Smooth muscle cell (in vitro differentiated cells): ENCODE measurements around the gene HMGXB3. TPM values are rescaled to one million over a fixed set of nuclear protein-coding genes. Genes with fewer than 3 reads are reported as not detected.
"Not testable (repeated sequence)": the region's sequence is repeated elsewhere in the genome, so short reads cannot be mapped to it uniquely, and the experiment has no call there.

Experiments used
- DNase-seq: peaks from one replicate; lab custom pipeline; 2025; ENCODE audit not compliant: unreplicated experiment; lab: John Stamatoyannopoulos, UW
- H2AFZ ChIP-seq: fragments of 200-600 bp; sonication (generic); 2 replicates; pipeline ENCODE4 v1.6.0; 2016; ENCODE audit warnings: antibody characterized with exemption, low read depth, mild to moderate bottlenecking
- H3F3A ChIP-seq: fragments of 200-600 bp; sonication (generic); 2 replicates; pipeline ENCODE4 v1.6.0; 2017; ENCODE audit warnings: antibody characterized with exemption, low read depth
- H3K27ac ChIP-seq: fragments of 200-600 bp; sonication (generic); 2 replicates; pipeline ENCODE4 v1.5.1; 2016; ENCODE audit warnings: low read depth, mild to moderate bottlenecking
- H3K27me3 ChIP-seq: fragments of 200-600 bp; sonication (generic); 2 replicates; pipeline ENCODE4 v1.6.1; 2016; ENCODE audit warnings: low read depth, mild to moderate bottlenecking
- H3K36me3 ChIP-seq: fragments of 200-600 bp; sonication (generic); 2 replicates; pipeline ENCODE4 v1.5.1; 2016; ENCODE audit warnings: low read depth
- H3K4me1 ChIP-seq: fragments of 200-600 bp; sonication (generic); 2 replicates; pipeline ENCODE4 v1.5.1; 2016; ENCODE audit warnings: low read depth
- H3K4me2 ChIP-seq: fragments of 200-600 bp; sonication (generic); 2 replicates; pipeline ENCODE4 v1.6.0; 2016; ENCODE audit warnings: mild to moderate bottlenecking
- H3K4me3 ChIP-seq: fragments of 200-600 bp; sonication (generic); 2 replicates; pipeline ENCODE4 v1.5.1; 2016; ENCODE audit warnings: mild to moderate bottlenecking
- H3K79me2 ChIP-seq: fragments of 200-600 bp; sonication (generic); 2 replicates; pipeline ENCODE4 v1.6.0; 2016; ENCODE audit warnings: low read depth, mild to moderate bottlenecking
- H3K9ac ChIP-seq: fragments of 200-600 bp; sonication (generic); 2 replicates; pipeline ENCODE4 v1.6.0; 2016; ENCODE audit warnings: low read depth
- H3K9me3 ChIP-seq: fragments of 200-600 bp; sonication (generic); replicated peaks from 2 replicates; pipeline ENCODE4 v1.5.1; 2016; ENCODE audit warnings: low read depth
- H4K20me1 ChIP-seq: fragments of 200-600 bp; sonication (generic); 2 replicates; pipeline ENCODE4 v1.6.0; 2016; ENCODE audit warnings: low read depth
- CTCF ChIP-seq: fragments of 200-600 bp; sonication (generic); IDR thresholded peaks from 2 replicates; pipeline ENCODE4 v1.5.1; 2017; ENCODE audit warnings: borderline replicate concordance, mild to moderate bottlenecking, antibody characterized with exemption; ENCODE audit not compliant: insufficient read depth, poor library complexity, severe bottlenecking
- WGBS: methylation state at CpG from one replicate; pipeline ENCODE4 v1.1.7; 2016; ENCODE audit warnings: low lambda C conversion rate; 5-methylcytosine and 5-hydroxymethylcytosine counted together
- polyA plus RNA-seq: library from polyadenylated mRNA; unstranded; fragments of >200 nt; fragmentation: Nextera tagmentation; extraction: Ambion mirVana; gene quantifications from 2 replicates; pipeline ENCODE4 v1.2.1, GENCODE V29; 2016
- total RNA-seq: library from RNA; depleted of rRNA; stranded (reverse); fragments of >200 nt; gene quantifications from 2 replicates; pipeline ENCODE4 v1.2.3, GENCODE V29; 2014

The HMGXB3 gene
- total and polyA plus RNA-seq, 2 experiments from 2014 or later: 31.4 to 41.8 TPM

DNA sequence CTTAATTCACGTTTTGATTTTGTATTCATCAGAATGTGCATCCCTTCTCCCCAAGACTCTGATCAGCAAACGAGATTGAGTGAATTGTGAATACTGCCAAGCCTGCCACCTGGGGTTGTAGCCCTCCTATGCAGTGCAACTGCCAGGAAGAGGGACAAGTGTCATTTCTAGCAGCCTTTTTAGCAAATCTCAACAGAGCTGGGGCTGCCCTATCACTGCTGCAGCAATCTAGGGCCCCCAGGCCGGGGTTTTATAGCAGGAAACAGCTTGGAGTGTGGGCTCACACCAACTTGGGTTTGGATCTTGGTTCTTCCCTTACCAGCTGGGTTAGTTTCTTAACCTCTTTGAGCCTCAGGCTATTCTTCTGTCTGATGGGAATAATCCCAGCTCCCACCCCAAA, 81.8 kb downstream of the HMGXB3 start:
- no peaks in the 10 kb centered on the region for H3K27me3 ChIP-seq
- no peak overlapping the region for H3K4me3 ChIP-seq
- no peak for DNase-seq
- H2AFZ ChIP-seq: no peak overlapping the region
- no peak for TF ChIP-seq CTCF
- H3K4me2 ChIP-seq: peak overlapping the region; percentile 28
- H3K27ac ChIP-seq: no peak overlapping the region
- H3K4me1 ChIP-seq: peaks cover 12% of the 10 kb centered on the region
- no peaks in the 10 kb centered on the region for H4K20me1 ChIP-seq
- H3K9ac ChIP-seq: no peak overlapping the region
- no peaks in the 10 kb centered on the region for H3K9me3 ChIP-seq
- peaks cover 8% of the 10 kb centered on the region for H3F3A ChIP-seq
- WGBS: 48% methylated on average over 3 of the region's 3 CpGs
- H3K79me2 ChIP-seq: no peaks in the 10 kb centered on the region
- no peaks in the 10 kb centered on the region for H3K36me3 ChIP-seq

DNA sequence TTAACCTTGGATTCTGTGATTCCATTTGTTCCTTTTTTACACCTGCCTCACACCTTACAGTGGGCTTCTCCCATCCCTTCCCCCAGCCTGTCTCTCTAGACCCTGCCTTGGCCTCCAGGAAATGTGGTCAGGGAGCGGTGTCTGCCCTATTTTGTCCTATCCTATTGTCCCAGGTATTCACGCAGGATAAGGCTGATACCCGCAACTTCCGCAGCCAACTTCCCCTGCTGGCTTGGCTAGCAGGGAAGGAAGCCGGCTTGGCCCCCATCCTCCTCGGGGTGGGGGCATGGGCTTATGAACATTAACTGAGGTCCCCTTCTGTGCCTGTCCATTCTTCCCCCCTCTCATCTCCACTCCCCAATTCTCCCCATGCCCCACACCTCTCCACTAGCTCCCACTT, 82.3 kb downstream of the HMGXB3 start:
- Histone ChIP-seq H3K4me2 (no peak overlapping the region), H3K27ac (no peak overlapping the region), H2AFZ (no peak overlapping the region), H3K4me1 (peaks cover 12% of the 10 kb centered on the region), H3K36me3 (no peaks in the 10 kb centered on the region), H3K27me3 (no peaks in the 10 kb centered on the region), H4K20me1 (no peaks in the 10 kb centered on the region), H3K4me3 (no peak overlapping the region), H3F3A (peaks cover 8% of the 10 kb centered on the region), H3K9ac (no peak overlapping the region), H3K9me3 (no peaks in the 10 kb centered on the region), H3K79me2 (no peaks in the 10 kb centered on the region)
- WGBS: 92% methylated on average over 6 of the region's 6 CpGs
- no peak for DNase-seq
- no peak for TF ChIP-seq CTCF

DNA sequence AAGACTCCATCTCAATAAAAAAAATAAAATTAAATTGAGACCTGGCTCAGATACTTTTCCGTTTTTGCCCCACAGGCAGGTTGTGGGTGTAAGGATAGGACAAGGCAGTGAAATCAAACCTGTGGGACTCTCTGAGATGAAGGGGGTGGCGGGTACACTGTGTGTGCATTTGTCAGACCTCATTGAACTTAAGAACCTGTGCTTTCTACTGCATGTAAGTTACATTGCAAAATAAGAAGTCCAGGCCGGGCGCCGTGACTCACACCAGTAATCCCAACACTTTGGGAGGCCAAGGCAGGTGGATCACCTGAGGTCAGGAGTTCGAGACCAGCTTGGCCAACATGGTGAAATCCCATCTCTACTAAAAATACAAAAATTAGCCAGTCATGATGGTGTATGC, 84.2 kb downstream of the HMGXB3 start:
- not testable (repeated sequence) for H3K27ac ChIP-seq, H3K27me3 ChIP-seq, H4K20me1 ChIP-seq, H3K9me3 ChIP-seq, H3K79me2 ChIP-seq, H2AFZ ChIP-seq, H3F3A ChIP-seq, DNase-seq, H3K36me3 ChIP-seq, H3K4me3 ChIP-seq, H3K9ac ChIP-seq, H3K4me2 ChIP-seq
- peaks cover 12% of the 10 kb centered on the region for H3K4me1 ChIP-seq
- 93% methylated on average over 6 of the region's 6 CpGs for WGBS

DNA sequence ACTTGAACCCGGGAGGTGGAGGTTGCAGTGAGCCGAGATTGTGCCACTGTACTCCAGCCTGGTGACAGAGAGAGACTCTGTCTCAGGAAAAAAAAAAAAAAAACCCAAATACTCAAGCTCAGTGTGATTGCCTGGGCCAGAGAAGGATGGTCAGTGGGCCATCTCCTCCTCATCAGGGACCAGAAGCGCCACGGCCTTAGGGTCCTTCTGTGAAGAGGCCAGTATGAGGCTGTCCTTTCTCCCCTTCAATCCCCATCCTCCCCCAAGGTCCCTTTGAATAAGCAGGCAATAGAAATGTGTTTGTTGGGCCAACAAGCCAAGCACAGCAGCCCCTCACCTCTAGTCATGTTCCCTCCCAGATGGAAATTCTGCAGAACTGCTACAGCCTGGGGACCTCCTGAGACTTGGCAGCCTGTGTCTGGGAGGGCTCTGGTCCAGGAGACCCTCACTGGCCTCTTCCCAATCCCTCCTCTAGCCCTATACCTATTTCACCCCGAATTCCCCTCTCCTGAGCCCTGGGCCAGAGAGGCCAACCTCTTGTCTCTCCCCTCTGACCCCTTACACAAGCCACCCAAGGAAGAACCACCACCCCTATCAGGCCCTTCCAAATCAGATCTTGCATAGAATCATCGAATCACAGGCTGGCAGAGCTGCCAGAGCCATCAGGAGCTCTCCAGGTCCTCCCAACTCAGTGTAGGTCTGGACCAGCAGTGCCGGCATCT, 84.8 kb downstream of the HMGXB3 start:
- Histone ChIP-seq H3K4me1 (peaks cover 12% of the 10 kb centered on the region), H2AFZ (no peak overlapping the region), H3K27me3 (peaks cover 7% of the 10 kb centered on the region), H3K4me3 (no peak overlapping the region), H3K9me3 (no peaks in the 10 kb centered on the region), H3F3A (peaks cover 8% of the 10 kb centered on the region), H4K20me1 (no peaks in the 10 kb centered on the region), H3K27ac (no peak overlapping the region), H3K4me2 (no peak overlapping the region), H3K36me3 (no peaks in the 10 kb centered on the region), H3K9ac (no peak overlapping the region), H3K79me2 (no peaks in the 10 kb centered on the region)
- TF ChIP-seq CTCF: no peak
- DNase-seq: no peak
- WGBS: 94% methylated on average over 7 of the region's 7 CpGs
